Measurements from ENCODE around the gene BTN3A1. TPM values are rescaled to one million over a fixed set of nuclear protein-coding genes. Genes with fewer than 3 reads are reported as not detected.

Gene BTN3A1
- total RNA-seq, 1 experiment from 2014 or later = 32.7 TPM

- Histone ChIP-seq H3K27ac (ENCODE audit: low read length) (no peak overlapping the region), H4K20me1 (ENCODE audit: insufficient read depth, low read depth, low read length) (no peaks in the 10 kb centered on the region), H3K4me1 (ENCODE audit: low read length) (peaks cover 25% of the 10 kb centered on the region), H2AFZ (ENCODE audit: low read length) (peak overlapping the region; percentile 94), H3K79me2 (ENCODE audit: low read length) (peaks cover 2% of the 10 kb centered on the region; the same call in 1 of the 2 replicates), H3K4me3 (ENCODE audit: low read length) (peak overlapping the region; percentile 84), H3K36me3 (ENCODE audit: insufficient read depth, low read length) (peaks cover 7% of the 10 kb centered on the region), H3K9ac (ENCODE audit: low read length) (peak overlapping the region; percentile 81), H3K9me3 (ENCODE audit: low read length) (no peaks in the 10 kb centered on the region; the same call in 1 of the 2 replicates), H3K27me3 (ENCODE audit: low read length) (no peaks in the 10 kb centered on the region), H3K4me2 (ENCODE audit: low read depth, low read length, poor library complexity, severe bottlenecking) (peak overlapping the region; percentile 89), H3K9me2 (replicated peaks; ENCODE audit: insufficient read depth, low read length) (no peaks in the 10 kb centered on the region)
- peak; percentile 79 for DNase-seq
Observed at GRCh38 chr6:26420688-26421171, 18.7 kb downstream of the BTN3A1 start.

- H3K4me1 ChIP-seq (ENCODE audit: low read length) = peaks cover 23% of the 10 kb centered on the region
Observed at GRCh38 chr6:26421259-26422144, 19.4 kb downstream of the BTN3A1 start.

GRCh38 chr6:26422329-26422728 is 20.3 kb downstream of the BTN3A1 start:
- Histone ChIP-seq H3K79me2 (ENCODE audit: low read length) (peaks cover 2% of the 10 kb centered on the region; the same call in 1 of the 2 replicates), H3K4me3 (ENCODE audit: low read length) (peak overlapping the region; percentile 84), H2AFZ (ENCODE audit: low read length) (no peak overlapping the region), H3K27me3 (ENCODE audit: low read length) (no peaks in the 10 kb centered on the region), H3K36me3 (ENCODE audit: insufficient read depth, low read length) (peaks cover 19% of the 10 kb centered on the region; the same call in 1 of the 2 replicates), H4K20me1 (ENCODE audit: insufficient read depth, low read depth, low read length) (no peaks in the 10 kb centered on the region), H3K4me1 (ENCODE audit: low read length) (peaks cover 18% of the 10 kb centered on the region), H3K9me3 (ENCODE audit: low read length) (no peaks in the 10 kb centered on the region; the same call in 1 of the 2 replicates), H3K27ac (ENCODE audit: low read length) (no peak overlapping the region), H3K9me2 (replicated peaks; ENCODE audit: insufficient read depth, low read length) (no peaks in the 10 kb centered on the region), H3K9ac (ENCODE audit: low read length) (peak overlapping the region; percentile 81), H3K4me2 (ENCODE audit: low read depth, low read length, poor library complexity, severe bottlenecking) (peak overlapping the region; percentile 89)
- no peak for DNase-seq

More at GRCh38 chr6:26421259-26422144, 19.4 kb downstream of the BTN3A1 start:
- DNase-seq = peak; percentile 89
- Histone ChIP-seq H3K9me3 (ENCODE audit: low read length) (no peaks in the 10 kb centered on the region; the same call in 1 of the 2 replicates), H3K27me3 (ENCODE audit: low read length) (no peaks in the 10 kb centered on the region), H3K9ac (ENCODE audit: low read length) (peak overlapping the region; percentile 81), H3K27ac (ENCODE audit: low read length) (no peak overlapping the region), H3K79me2 (ENCODE audit: low read length) (peaks cover 2% of the 10 kb centered on the region; the same call in 1 of the 2 replicates), H3K9me2 (replicated peaks; ENCODE audit: insufficient read depth, low read length) (no peaks in the 10 kb centered on the region), H3K36me3 (ENCODE audit: insufficient read depth, low read length) (peaks cover 14% of the 10 kb centered on the region), H3K4me3 (ENCODE audit: low read length) (peak overlapping the region; percentile 84), H2AFZ (ENCODE audit: low read length) (peak overlapping the region; percentile 94), H3K4me2 (ENCODE audit: low read depth, low read length, poor library complexity, severe bottlenecking) (peak overlapping the region; percentile 89), H4K20me1 (ENCODE audit: insufficient read depth, low read depth, low read length) (no peaks in the 10 kb centered on the region)

- H3K36me3 ChIP-seq (ENCODE audit: insufficient read depth, low read length) = peaks cover 36% of the 10 kb centered on the region
- no peaks in the 10 kb centered on the region for H4K20me1 ChIP-seq (ENCODE audit: insufficient read depth, low read depth, low read length)
Observed at GRCh38 chr6:26426691-26427450, 24.8 kb downstream of the BTN3A1 start.

GRCh38 chr6:26427451-26427809 is 25.4 kb downstream of the BTN3A1 start:
- Histone ChIP-seq H3K4me1 (ENCODE audit: low read length) (peaks cover 8% of the 10 kb centered on the region), H3K27ac (ENCODE audit: low read length) (no peak overlapping the region), H2AFZ (ENCODE audit: low read length) (no peak overlapping the region), H3K36me3 (ENCODE audit: insufficient read depth, low read length) (peaks cover 40% of the 10 kb centered on the region), H3K4me3 (ENCODE audit: low read length) (no peak overlapping the region), H3K27me3 (ENCODE audit: low read length) (no peaks in the 10 kb centered on the region), H3K4me2 (ENCODE audit: low read depth, low read length, poor library complexity, severe bottlenecking) (no peak overlapping the region), H3K9ac (ENCODE audit: low read length) (no peak overlapping the region), H3K9me2 (replicated peaks; ENCODE audit: insufficient read depth, low read length) (no peaks in the 10 kb centered on the region), H4K20me1 (ENCODE audit: insufficient read depth, low read depth, low read length) (no peaks in the 10 kb centered on the region), H3K9me3 (ENCODE audit: low read length) (no peaks in the 10 kb centered on the region), H3K79me2 (ENCODE audit: low read length) (peaks cover 2% of the 10 kb centered on the region; the same call in 1 of the 2 replicates)
- DNase-seq = no peak

More at GRCh38 chr6:26426691-26427450, 24.8 kb downstream of the BTN3A1 start:
- Histone ChIP-seq H3K27ac (ENCODE audit: low read length) (no peak overlapping the region), H3K4me3 (ENCODE audit: low read length) (no peak overlapping the region), H3K27me3 (ENCODE audit: low read length) (no peaks in the 10 kb centered on the region), H3K79me2 (ENCODE audit: low read length) (peaks cover 2% of the 10 kb centered on the region; the same call in 1 of the 2 replicates), H3K9me2 (replicated peaks; ENCODE audit: insufficient read depth, low read length) (no peaks in the 10 kb centered on the region), H3K9me3 (ENCODE audit: low read length) (no peaks in the 10 kb centered on the region), H3K9ac (ENCODE audit: low read length) (no peak overlapping the region), H3K4me1 (ENCODE audit: low read length) (peaks cover 13% of the 10 kb centered on the region), H3K4me2 (ENCODE audit: low read depth, low read length, poor library complexity, severe bottlenecking) (no peak overlapping the region), H2AFZ (ENCODE audit: low read length) (no peak overlapping the region)
- DNase-seq = no peak

GRCh38 chr6:26428206-26428605 is 26.1 kb downstream of the BTN3A1 start:
- Histone ChIP-seq H3K4me1 (ENCODE audit: low read length) (peaks cover 3% of the 10 kb centered on the region; the same call in 1 of the 2 replicates), H3K36me3 (ENCODE audit: insufficient read depth, low read length) (peaks cover 45% of the 10 kb centered on the region), H3K9ac (ENCODE audit: low read length) (no peak overlapping the region), H3K27ac (ENCODE audit: low read length) (no peak overlapping the region), H3K79me2 (ENCODE audit: low read length) (0 out of 2 replicates have a peak, but pooled peaks cover 2% of the 10 kb centered on the region), H2AFZ (ENCODE audit: low read length) (no peak overlapping the region), H3K4me3 (ENCODE audit: low read length) (no peak overlapping the region), H3K4me2 (ENCODE audit: low read depth, low read length, poor library complexity, severe bottlenecking) (no peak overlapping the region), H4K20me1 (ENCODE audit: insufficient read depth, low read depth, low read length) (no peaks in the 10 kb centered on the region), H3K9me2 (replicated peaks; ENCODE audit: insufficient read depth, low read length) (no peaks in the 10 kb centered on the region), H3K27me3 (ENCODE audit: low read length) (no peaks in the 10 kb centered on the region), H3K9me3 (ENCODE audit: low read length) (peaks cover 3% of the 10 kb centered on the region; the same call in 1 of the 2 replicates)
- no peak for DNase-seq

- H4K20me1 ChIP-seq (ENCODE audit: insufficient read depth, low read depth, low read length) = no peaks in the 10 kb centered on the region
- H3K4me1 ChIP-seq (ENCODE audit: low read length) = no peaks in the 10 kb centered on the region
- H3K9me3 ChIP-seq (ENCODE audit: low read length) = peaks cover 7% of the 10 kb centered on the region
- DNase-seq = no peak
- no peaks in the 10 kb centered on the region for H3K79me2 ChIP-seq (ENCODE audit: low read length)
- no peak overlapping the region for H3K9ac ChIP-seq (ENCODE audit: low read length)
- H3K9me2 ChIP-seq (replicated peaks; ENCODE audit: insufficient read depth, low read length) = no peaks in the 10 kb centered on the region
- no peak overlapping the region for H2AFZ ChIP-seq (ENCODE audit: low read length)
- H3K27ac ChIP-seq (ENCODE audit: low read length) = no peak overlapping the region
- no peak overlapping the region for H3K4me3 ChIP-seq (ENCODE audit: low read length)
- H3K36me3 ChIP-seq (ENCODE audit: insufficient read depth, low read length) = peaks cover 39% of the 10 kb centered on the region
- H3K27me3 ChIP-seq (ENCODE audit: low read length) = no peaks in the 10 kb centered on the region
- H3K4me2 ChIP-seq (ENCODE audit: low read depth, low read length, poor library complexity, severe bottlenecking) = no peak overlapping the region
Observed at GRCh38 chr6:26430787-26431186, 28.7 kb downstream of the BTN3A1 start.
